ENCODE results near the gene MTREX. TPM values are rescaled to one million over a fixed set of nuclear protein-coding genes. Genes with fewer than 3 reads are reported as not detected.

Gene MTREX
- total RNA-seq, 1 donor from 2014 or later: 68.7 TPM

- no peaks in the 10 kb centered on the region for H4K20me1 ChIP-seq (ENCODE audit: insufficient read depth, low read length)
- peaks cover 7% of the 10 kb centered on the region for H3K36me3 ChIP-seq (ENCODE audit: insufficient read depth, low read length)
- no peak overlapping the region for H3K4me3 Mint-ChIP-seq (ENCODE audit: unreplicated experiment)
- TF ChIP-seq CTCF (IDR thresholded peaks at IDR 0.05; ENCODE audit: insufficient read depth, low read depth, low read length) (no peak), EZH2 (IDR thresholded peaks at IDR 0.05; ENCODE audit: insufficient read depth, low read length) (no peak)
- H3K9me3 ChIP-seq (ENCODE audit: insufficient read depth, low read depth, low read length): no peaks in the 10 kb centered on the region
- H3K27me3 Mint-ChIP-seq (ENCODE audit: low read depth, unreplicated experiment): no peaks in the 10 kb centered on the region
- H3K4me2 ChIP-seq (ENCODE audit: low read length): no peak overlapping the region
- H3K9ac ChIP-seq (ENCODE audit: low read length): no peak overlapping the region
- H3K4me1 Mint-ChIP-seq (ENCODE audit: low read depth, unreplicated experiment): peaks cover 2% of the 10 kb centered on the region
- H3K27ac ChIP-seq (ENCODE audit: low read depth, low read length): no peak overlapping the region
- DNase-seq (ENCODE audit: low read depth) (no peak), FAIRE-seq (no peak)
- no peaks in the 10 kb centered on the region for H3K9me3 Mint-ChIP-seq (ENCODE audit: unreplicated experiment)
- no peaks in the 10 kb centered on the region for H3K4me1 ChIP-seq (ENCODE audit: insufficient read depth, low read length)
- H2AFZ ChIP-seq (ENCODE audit: low read depth, low read length): no peak overlapping the region
- H3K27ac Mint-ChIP-seq (ENCODE audit: unreplicated experiment): no peak overlapping the region
- no peaks in the 10 kb centered on the region for H3K27me3 ChIP-seq (ENCODE audit: insufficient read depth, low read length)
- peaks cover 10% of the 10 kb centered on the region for H3K79me2 ChIP-seq (ENCODE audit: insufficient read depth, low read length)
- no peak overlapping the region for H3K4me3 ChIP-seq (ENCODE audit: insufficient read depth, low read depth, low read length)
- peaks cover 18% of the 10 kb centered on the region for H3K36me3 Mint-ChIP-seq (ENCODE audit: low read depth, unreplicated experiment)
Measured at GRCh38 chr5:55385227-55385626, 77.4 kb downstream of the MTREX start.

GRCh38 chr5:55385846-55386245 lies 78.1 kb downstream of the MTREX start:
- Histone ChIP-seq H3K4me3 (ENCODE audit: insufficient read depth, low read depth, low read length) (no peak overlapping the region), H3K79me2 (ENCODE audit: insufficient read depth, low read length) (peaks cover 10% of the 10 kb centered on the region), H3K9me3 (ENCODE audit: insufficient read depth, low read depth, low read length) (no peaks in the 10 kb centered on the region), H3K4me2 (ENCODE audit: low read length) (no peak overlapping the region), H3K9ac (ENCODE audit: low read length) (no peak overlapping the region), H3K27ac (ENCODE audit: low read depth, low read length) (no peak overlapping the region), H3K27me3 (ENCODE audit: insufficient read depth, low read length) (no peaks in the 10 kb centered on the region), H3K4me1 (ENCODE audit: insufficient read depth, low read length) (no peaks in the 10 kb centered on the region), H2AFZ (ENCODE audit: low read depth, low read length) (no peak overlapping the region), H3K36me3 (ENCODE audit: insufficient read depth, low read length) (peaks cover 7% of the 10 kb centered on the region), H4K20me1 (ENCODE audit: insufficient read depth, low read length) (no peaks in the 10 kb centered on the region)
- FAIRE-seq (peak; percentile 43), DNase-seq (ENCODE audit: low read depth) (no peak)
- Mint-ChIP-seq H3K27ac (ENCODE audit: unreplicated experiment) (no peak overlapping the region), H3K36me3 (ENCODE audit: low read depth, unreplicated experiment) (peaks cover 21% of the 10 kb centered on the region), H3K4me3 (ENCODE audit: unreplicated experiment) (no peak overlapping the region), H3K27me3 (ENCODE audit: low read depth, unreplicated experiment) (no peaks in the 10 kb centered on the region), H3K4me1 (ENCODE audit: low read depth, unreplicated experiment) (peaks cover 2% of the 10 kb centered on the region), H3K9me3 (ENCODE audit: unreplicated experiment) (no peaks in the 10 kb centered on the region)
- no peak for TF ChIP-seq EZH2 (IDR thresholded peaks at IDR 0.05; ENCODE audit: insufficient read depth, low read length)
- TF ChIP-seq CTCF (IDR thresholded peaks at IDR 0.05; ENCODE audit: insufficient read depth, low read depth, low read length): no peak

GRCh38 chr5:55386356-55386755 lies 78.6 kb downstream of the MTREX start:
- no peak for FAIRE-seq
- peaks cover 7% of the 10 kb centered on the region for H3K36me3 ChIP-seq (ENCODE audit: insufficient read depth, low read length)

More at GRCh38 chr5:55386356-55386755, 78.6 kb downstream of the MTREX start:
- peaks cover 19% of the 10 kb centered on the region for H3K36me3 Mint-ChIP-seq (ENCODE audit: low read depth, unreplicated experiment)
- no peak for DNase-seq (ENCODE audit: low read depth)
- H3K9me3 Mint-ChIP-seq (ENCODE audit: unreplicated experiment): no peaks in the 10 kb centered on the region
- Histone ChIP-seq H3K79me2 (ENCODE audit: insufficient read depth, low read length) (peaks cover 10% of the 10 kb centered on the region), H3K4me1 (ENCODE audit: insufficient read depth, low read length) (no peaks in the 10 kb centered on the region), H3K27me3 (ENCODE audit: insufficient read depth, low read length) (no peaks in the 10 kb centered on the region), H3K9ac (ENCODE audit: low read length) (no peak overlapping the region), H3K4me2 (ENCODE audit: low read length) (no peak overlapping the region), H3K27ac (ENCODE audit: low read depth, low read length) (no peak overlapping the region), H3K9me3 (ENCODE audit: insufficient read depth, low read depth, low read length) (no peaks in the 10 kb centered on the region), H4K20me1 (ENCODE audit: insufficient read depth, low read length) (no peaks in the 10 kb centered on the region), H3K4me3 (ENCODE audit: insufficient read depth, low read depth, low read length) (no peak overlapping the region), H2AFZ (ENCODE audit: low read depth, low read length) (no peak overlapping the region)
- no peak overlapping the region for H3K4me3 Mint-ChIP-seq (ENCODE audit: unreplicated experiment)
- H3K4me1 Mint-ChIP-seq (ENCODE audit: low read depth, unreplicated experiment): peaks cover 2% of the 10 kb centered on the region
- TF ChIP-seq CTCF (IDR thresholded peaks at IDR 0.05; ENCODE audit: insufficient read depth, low read depth, low read length): no peak
- TF ChIP-seq EZH2 (IDR thresholded peaks at IDR 0.05; ENCODE audit: insufficient read depth, low read length): no peak
- no peak overlapping the region for H3K27ac Mint-ChIP-seq (ENCODE audit: unreplicated experiment)
- H3K27me3 Mint-ChIP-seq (ENCODE audit: low read depth, unreplicated experiment): no peaks in the 10 kb centered on the region
